GM12891 (cell line): ENCODE results near the gene GPNMB.

Experiments
- DNase-seq: peaks from one replicate; pipeline ENCODE4 v3.0.0; 2011; ENCODE audit warnings: low spot score; ENCODE audit not compliant: insufficient read length
- FAIRE-seq: peaks from 2 replicates; lab custom pipeline; 2011; peaks lifted over from hg19 to GRCh38; lab: Jason Lieb, UNC
- PAX5 ChIP-seq: IDR thresholded peaks from 2 replicates; pipeline ENCODE4 v1.6.1; 2011; ENCODE audit warnings: low read length, moderate library complexity, mild to moderate bottlenecking; ENCODE audit not compliant: insufficient read depth, severe bottlenecking
- POLR2A ChIP-seq: IDR thresholded peaks from 2 replicates; pipeline ENCODE4 v1.6.1; 2011; ENCODE audit warnings: low read depth, low read length, control low read depth
- POLR2AphosphoS5 ChIP-seq: IDR thresholded peaks from 2 replicates; pipeline ENCODE4 v1.6.1; 2011; ENCODE audit warnings: low read depth, low read length, control low read depth
- POU2F2 ChIP-seq: IDR thresholded peaks from 2 replicates; pipeline ENCODE4 v1.6.1; 2011; ENCODE audit warnings: low read depth, mild to moderate bottlenecking, control low read depth, low read length, moderate library complexity
- SPI1 ChIP-seq: IDR thresholded peaks from 2 replicates; pipeline ENCODE4 v1.6.1; 2011; ENCODE audit warnings: low read depth, low read length, control low read depth
- TAF1 ChIP-seq: IDR thresholded peaks from 2 replicates; pipeline ENCODE4 v1.6.1; 2011; ENCODE audit warnings: low read depth, low read length, control low read depth

Gene GPNMB

DNA sequence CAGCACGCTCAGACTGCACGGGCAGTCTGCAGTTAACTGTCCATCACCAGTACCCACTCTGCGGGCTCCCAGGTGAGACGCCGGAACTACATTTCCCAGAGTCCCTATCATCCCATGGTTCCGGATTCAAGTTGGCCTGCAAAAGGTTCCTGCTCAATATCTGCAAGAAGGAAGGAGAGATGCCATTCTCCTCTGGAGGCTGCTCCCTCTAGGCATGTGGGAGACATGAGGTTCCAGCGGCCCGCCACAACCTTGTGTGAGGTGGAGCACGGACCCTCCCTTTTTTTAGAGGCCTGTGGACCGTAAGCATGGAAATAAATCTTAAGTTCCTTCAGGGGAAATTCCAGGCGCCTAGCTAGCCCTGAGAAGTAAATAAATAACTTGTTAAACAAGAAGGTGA lies 35.0 kb upstream of the GPNMB start:
- DNase-seq (no peak), FAIRE-seq (no peak)
- TF ChIP-seq SPI1 (no peak), TAF1 (no peak), POU2F2 (no peak), PAX5 (no peak), POLR2AphosphoS5 (no peak), POLR2A (no peak)

DNA sequence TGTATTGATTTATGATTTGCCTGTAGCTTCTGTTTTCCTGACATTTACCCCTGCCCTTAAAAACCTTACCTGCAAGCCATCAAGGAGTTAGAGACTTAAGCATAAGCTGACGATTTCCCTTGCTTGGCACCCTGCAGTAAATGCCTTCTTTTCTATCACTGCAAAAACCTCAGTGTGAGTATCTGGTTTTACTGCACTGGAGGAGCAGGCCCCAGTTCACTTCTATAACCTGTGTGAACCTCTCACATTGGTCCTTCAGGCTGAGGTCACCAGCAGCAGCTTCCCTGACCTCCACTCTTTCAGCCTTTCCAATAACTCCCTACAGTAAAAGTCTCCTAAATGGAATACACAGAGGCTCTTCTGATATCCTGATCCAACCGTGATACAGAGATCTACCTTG lies 34.2 kb upstream of the GPNMB start:
- DNase-seq = no peak
- FAIRE-seq = no peak
- TF ChIP-seq POLR2A = no peak
- TF ChIP-seq POLR2AphosphoS5 = no peak
- no peak for TF ChIP-seq SPI1
- no peak for TF ChIP-seq TAF1
- TF ChIP-seq PAX5 = no peak
- no peak for TF ChIP-seq POU2F2

DNA sequence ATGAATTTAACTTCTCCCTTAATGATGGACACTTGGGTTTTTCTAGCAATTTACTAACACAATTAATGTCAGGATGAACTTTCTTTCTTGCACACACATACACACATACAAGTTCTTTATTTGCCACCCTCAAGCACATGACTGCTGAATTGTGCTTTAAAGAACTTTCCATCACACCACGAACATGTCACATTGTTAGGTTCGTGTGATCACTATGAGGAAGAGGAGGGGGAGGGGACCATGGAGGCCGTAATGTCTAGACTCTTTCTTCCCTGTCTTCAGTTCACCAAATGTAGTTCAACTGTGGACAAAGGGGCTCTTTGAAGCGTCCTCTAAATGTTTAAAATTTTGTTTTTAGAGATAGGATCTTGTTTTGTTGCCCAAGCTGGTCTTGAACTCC lies 33.7 kb upstream of the GPNMB start:
- TF ChIP-seq PAX5 (no peak), POLR2A (no peak), POLR2AphosphoS5 (no peak)
- FAIRE-seq = no peak

DNA sequence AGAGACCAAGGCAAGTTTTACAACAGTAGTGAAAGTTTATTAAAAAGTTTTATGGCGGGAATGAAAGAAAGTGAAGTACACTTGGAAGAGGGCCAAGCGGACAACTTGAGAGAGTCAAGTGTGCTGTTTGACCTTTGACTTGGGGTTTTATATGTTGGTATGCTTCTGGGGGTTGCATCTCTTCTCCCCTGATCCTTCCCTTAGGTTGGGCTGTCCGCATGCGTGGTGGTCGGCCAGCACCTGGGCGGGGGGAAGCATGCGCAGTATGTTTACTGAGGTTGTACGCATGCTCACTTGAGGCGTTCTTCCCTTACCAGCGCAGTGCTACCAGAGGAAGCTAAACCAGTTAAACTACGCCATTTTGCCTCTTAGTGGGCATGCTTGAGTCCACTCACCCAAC lies 32.8 kb upstream of the GPNMB start:
- DNase-seq = no peak

More for the DNA sequence above, 33.7 kb upstream of the GPNMB start:
- DNase-seq = no peak

DNA sequence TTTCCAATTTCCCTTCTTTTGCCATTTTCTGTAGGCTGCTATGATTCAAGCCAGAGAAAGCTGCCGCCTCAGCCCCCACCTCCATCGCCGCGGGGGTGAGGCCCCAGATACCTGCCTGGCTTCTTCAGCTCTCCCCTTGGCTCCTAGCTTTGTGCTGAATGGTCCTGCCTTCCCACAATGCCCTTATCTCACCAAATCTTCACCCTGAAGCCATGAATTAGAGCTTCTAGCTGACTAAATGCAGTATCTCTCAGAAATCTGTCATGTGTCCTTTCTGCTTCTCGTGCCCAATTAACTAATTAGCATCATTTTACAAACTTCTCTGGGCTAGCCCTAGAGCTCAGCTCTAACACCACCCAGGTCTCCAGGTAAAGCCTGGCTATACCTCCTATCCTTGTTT lies 32.2 kb upstream of the GPNMB start:
- DNase-seq (no peak), FAIRE-seq (no peak)
- TF ChIP-seq SPI1 = no peak
- TF ChIP-seq POU2F2 = no peak
- no peak for TF ChIP-seq POLR2AphosphoS5
- TF ChIP-seq PAX5 = no peak
- TF ChIP-seq TAF1 = no peak
- TF ChIP-seq POLR2A = no peak

More for the DNA sequence above, 32.8 kb upstream of the GPNMB start:
- no peak for FAIRE-seq
- TF ChIP-seq TAF1 = no peak
- no peak for TF ChIP-seq POU2F2
- TF ChIP-seq SPI1 = no peak
- no peak for TF ChIP-seq POLR2AphosphoS5

DNA sequence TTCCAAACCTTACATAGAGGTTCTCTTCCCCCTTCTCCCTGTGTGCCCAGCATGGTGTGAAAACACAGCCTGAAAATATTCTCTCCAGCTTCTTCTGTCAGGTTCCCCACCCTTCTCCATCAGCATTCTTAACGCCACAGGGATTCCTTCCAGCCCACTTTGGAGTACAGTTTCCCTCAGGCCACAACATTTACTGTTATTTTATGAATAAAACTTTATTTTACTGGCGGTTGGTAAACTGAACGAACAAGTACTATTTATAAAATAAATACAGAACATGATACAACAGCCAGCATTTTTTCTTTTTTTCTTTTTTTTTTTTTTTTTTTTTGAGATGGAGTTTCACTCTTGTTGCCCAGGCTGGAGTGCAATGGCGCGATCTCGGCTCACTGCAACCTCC lies 31.6 kb upstream of the GPNMB start:
- TF ChIP-seq SPI1 (no peak), POLR2A (no peak), TAF1 (no peak), POU2F2 (no peak), POLR2AphosphoS5 (no peak), PAX5 (no peak)
- DNase-seq (no peak), FAIRE-seq (no peak)

DNA sequence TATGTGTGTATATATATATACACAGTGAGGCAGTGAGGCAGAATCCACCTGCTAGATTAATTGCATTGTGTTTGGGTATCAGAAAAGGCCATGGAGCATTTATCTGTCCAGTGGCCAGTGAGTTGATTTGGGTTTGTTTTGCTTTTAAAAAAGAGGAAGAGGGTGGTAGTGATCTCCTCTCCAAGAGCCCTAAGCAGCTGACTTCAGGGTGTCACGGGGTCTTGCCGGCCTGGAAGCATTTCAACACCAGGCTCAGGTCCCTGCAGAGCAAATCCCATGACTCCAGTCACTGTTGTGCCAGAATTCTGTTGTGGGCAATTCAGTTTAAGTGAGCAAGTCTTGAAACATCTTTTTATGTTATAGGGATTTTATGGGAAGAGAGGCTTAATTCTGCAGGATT lies 30.6 kb upstream of the GPNMB start:
- FAIRE-seq (no peak), DNase-seq (no peak)
- TF ChIP-seq SPI1 (peak; percentile 70), POLR2A (no peak), PAX5 (no peak), TAF1 (no peak), POLR2AphosphoS5 (no peak)

DNA sequence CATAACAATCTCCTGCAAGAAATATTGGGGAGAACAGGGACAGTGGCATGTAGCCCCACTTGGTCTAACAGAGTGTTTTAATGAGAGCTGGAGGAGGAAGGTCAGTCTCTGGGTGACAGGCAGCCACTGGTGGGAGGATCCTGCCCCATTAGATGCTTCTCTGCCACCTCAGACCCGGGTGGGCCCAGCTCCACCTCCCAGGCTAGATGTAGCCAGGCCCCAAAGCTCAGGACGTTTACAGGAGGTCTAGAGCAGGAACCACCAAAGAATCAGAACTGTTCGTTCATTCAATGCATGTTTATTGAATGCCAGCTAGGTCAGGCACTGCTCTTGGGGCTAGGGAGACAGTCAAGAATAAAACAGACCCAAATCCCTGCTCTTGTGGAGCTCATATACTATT lies 28.4 kb upstream of the GPNMB start:
- no peak for TF ChIP-seq POLR2AphosphoS5
- no peak for TF ChIP-seq POU2F2
- TF ChIP-seq POLR2A = no peak
- no peak for TF ChIP-seq TAF1
- no peak for TF ChIP-seq PAX5
- TF ChIP-seq SPI1 = no peak
- FAIRE-seq (no peak), DNase-seq (no peak)

DNA sequence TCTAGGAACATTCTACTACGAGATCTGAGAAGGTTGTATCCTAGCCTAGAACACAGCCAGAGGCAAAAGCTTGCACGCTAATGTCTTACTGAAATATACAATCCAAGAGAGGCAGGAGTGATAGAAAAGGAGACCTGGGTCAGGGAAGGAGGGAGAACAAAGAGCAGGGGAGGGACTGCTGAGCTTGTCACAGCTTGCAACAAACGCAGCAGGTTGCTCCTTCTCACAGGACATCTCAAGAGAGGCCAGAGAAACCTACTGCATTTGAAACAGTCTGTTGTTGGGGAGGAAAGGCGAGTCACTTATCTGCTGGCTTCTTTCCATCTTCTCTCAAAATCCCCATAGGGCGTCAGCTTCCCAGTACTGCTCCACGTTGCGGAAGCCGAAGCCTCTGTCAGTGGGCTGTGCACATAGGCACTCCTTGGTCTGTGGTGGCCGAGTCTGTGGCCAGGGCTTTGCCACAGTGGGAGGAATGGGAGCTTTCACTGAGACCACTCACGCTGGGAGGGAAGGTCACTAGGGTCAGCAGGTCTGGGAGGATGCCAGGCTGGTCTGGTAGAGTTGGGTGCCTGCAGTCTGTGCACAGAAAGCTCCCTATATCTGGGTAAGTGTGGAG lies 25.8 kb upstream of the GPNMB start:
- no peak for FAIRE-seq
- TF ChIP-seq TAF1 (no peak), SPI1 (no peak), POLR2AphosphoS5 (no peak), POU2F2 (no peak), POLR2A (no peak), PAX5 (no peak)
- no peak for DNase-seq
